ENCODE data around the gene TTC3. TPM values are rescaled to one million over a fixed set of nuclear protein-coding genes. Genes with fewer than 3 reads are reported as not detected.
"Not testable (repeated sequence)": the region's sequence is repeated elsewhere in the genome, so short reads cannot be mapped to it uniquely, and the experiment has no call there.

The TTC3 gene
- total RNA-seq, 2 donors from 2014 or later, result 169 to 201 TPM

GRCh38 chr21:37220981-37221664, 148.1 kb downstream of the TTC3 start:
- intact Hi-C loops (cut with DNase I), result loop anchor here (5.0 kb wide), 1 partner anchor 341 kb away; no protein-coding TSS in a partner anchor
- no peaks in the 10 kb centered on the region for H3K4me1 ChIP-seq (replicated peaks)
- WGBS, result 11% methylated on average over 41 of the region's 46 CpGs
- peak overlapping the region; percentile 44 to 67 for H3K27ac ChIP-seq
- peak overlapping the region; percentile 41 to 57 for H3K4me3 ChIP-seq
- H3K36me3 ChIP-seq, result peaks cover 5 to 6% of the 10 kb centered on the region in 2 donors
- peak; percentile 87 for DNase-seq (ENCODE audit: low spot score)
- H3K27me3 ChIP-seq (replicated peaks; ENCODE audit: insufficient read depth), result no peaks in the 10 kb centered on the region
- H3K9me3 ChIP-seq, result no peaks in the 10 kb centered on the region
- peak; percentile 83 for TF ChIP-seq POLR2AphosphoS5 (IDR thresholded peaks at IDR 0.05)
- TF ChIP-seq, protein P1, sequence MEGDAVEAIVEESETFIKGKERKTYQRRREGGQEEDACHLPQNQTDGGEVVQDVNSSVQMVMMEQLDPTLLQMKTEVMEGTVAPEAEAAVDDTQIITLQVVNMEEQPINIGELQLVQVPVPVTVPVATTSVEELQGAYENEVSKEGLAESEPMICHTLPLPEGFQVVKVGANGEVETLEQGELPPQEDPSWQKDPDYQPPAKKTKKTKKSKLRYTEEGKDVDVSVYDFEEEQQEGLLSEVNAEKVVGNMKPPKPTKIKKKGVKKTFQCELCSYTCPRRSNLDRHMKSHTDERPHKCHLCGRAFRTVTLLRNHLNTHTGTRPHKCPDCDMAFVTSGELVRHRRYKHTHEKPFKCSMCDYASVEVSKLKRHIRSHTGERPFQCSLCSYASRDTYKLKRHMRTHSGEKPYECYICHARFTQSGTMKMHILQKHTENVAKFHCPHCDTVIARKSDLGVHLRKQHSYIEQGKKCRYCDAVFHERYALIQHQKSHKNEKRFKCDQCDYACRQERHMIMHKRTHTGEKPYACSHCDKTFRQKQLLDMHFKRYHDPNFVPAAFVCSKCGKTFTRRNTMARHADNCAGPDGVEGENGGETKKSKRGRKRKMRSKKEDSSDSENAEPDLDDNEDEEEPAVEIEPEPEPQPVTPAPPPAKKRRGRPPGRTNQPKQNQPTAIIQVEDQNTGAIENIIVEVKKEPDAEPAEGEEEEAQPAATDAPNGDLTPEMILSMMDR (IDR thresholded peaks at IDR 0.05), result peak in 3 of 4 experiments; percentile 55 to 60 (median 58)
- TF ChIP-seq POLR2A (IDR thresholded peaks at IDR 0.05), result peak; percentile 29

DNA sequence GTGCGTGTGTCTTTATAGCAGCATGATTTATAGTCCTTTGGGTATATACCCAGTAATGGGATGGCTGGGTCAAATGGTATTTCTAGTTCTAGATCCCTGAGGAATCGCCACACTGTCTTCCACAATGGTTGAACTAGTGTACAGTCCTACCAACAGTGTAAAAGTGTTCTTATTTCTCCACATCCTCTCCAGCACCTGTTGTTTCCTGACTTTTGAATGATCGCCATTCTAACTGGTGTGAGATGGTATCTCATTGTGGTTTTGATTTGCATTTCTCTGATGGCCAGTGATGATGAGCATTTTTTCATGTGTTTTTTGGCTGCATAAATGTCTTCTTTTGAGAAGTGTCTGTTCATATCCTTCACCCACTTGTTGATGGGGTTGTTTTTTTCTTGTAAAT, 149.2 kb downstream of the TTC3 start:
- DNase-seq (ENCODE audit: low spot score); H3K27ac ChIP-seq; H3K9me3 ChIP-seq; H3K27me3 ChIP-seq (replicated peaks; ENCODE audit: insufficient read depth); H3K4me3 ChIP-seq; H3K4me1 ChIP-seq (replicated peaks): not testable (repeated sequence)
- 100% methylated on average over 3 of the region's 3 CpGs for WGBS
- intact Hi-C loops (cut with DNase I), result loop anchor here (5.0 kb wide), 1 partner anchor 340 kb away; no protein-coding TSS in a partner anchor
- peaks cover 7 to 12% of the 10 kb centered on the region in 2 donors for H3K36me3 ChIP-seq

GRCh38 chr21:37223804-37224345, 150.8 kb downstream of the TTC3 start:
- no peaks in the 10 kb centered on the region for H3K4me1 ChIP-seq (replicated peaks)
- TF ChIP-seq POLR2AphosphoS5 (IDR thresholded peaks at IDR 0.05) (no peak), POLR2A (IDR thresholded peaks at IDR 0.05) (no peak)
- TF ChIP-seq, protein P1 (IDR thresholded peaks at IDR 0.05), result no peak
- no peak overlapping the region for H3K27ac ChIP-seq
- peaks cover 20% of the 10 kb centered on the region in 2 donors for H3K36me3 ChIP-seq
- DNase-seq (ENCODE audit: low spot score), result no peak
- intact Hi-C loops (cut with DNase I), result loop anchor here (5.0 kb wide), 1 partner anchor 338 kb away; no protein-coding TSS in a partner anchor
- no peaks in the 10 kb centered on the region for H3K9me3 ChIP-seq
- no peaks in the 10 kb centered on the region for H3K27me3 ChIP-seq (replicated peaks; ENCODE audit: insufficient read depth)
- H3K4me3 ChIP-seq, result no peak overlapping the region
- 93% methylated on average over 2 of the region's 2 CpGs for WGBS

GRCh38 chr21:37224861-37225839, 152.1 kb downstream of the TTC3 start:
- H3K4me1 ChIP-seq (replicated peaks), result no peaks in the 10 kb centered on the region
- 93% methylated on average over 21 of the region's 21 CpGs for WGBS
- TF ChIP-seq POLR2AphosphoS5 (IDR thresholded peaks at IDR 0.05) (no peak), POLR2A (IDR thresholded peaks at IDR 0.05) (no peak)
- TF ChIP-seq, protein P1 (IDR thresholded peaks at IDR 0.05), result no peak
- peaks cover 20% of the 10 kb centered on the region in 2 donors for H3K36me3 ChIP-seq
- no peak for DNase-seq (ENCODE audit: low spot score)
- H3K4me3 ChIP-seq, result no peak overlapping the region
- intact Hi-C loops (cut with DNase I), result loop anchor here (5.0 kb wide), 1 partner anchor 337 kb away; no protein-coding TSS in a partner anchor
- no peaks in the 10 kb centered on the region for H3K27me3 ChIP-seq (replicated peaks; ENCODE audit: insufficient read depth)
- H3K27ac ChIP-seq, result no peak overlapping the region
- no peaks in the 10 kb centered on the region for H3K9me3 ChIP-seq

All from prostate gland (tissue), 2 donors.